GM20000 (cell line): ENCODE measurements around the gene KLHL34.

Source experiments
- DNase-seq: peaks from one replicate; pipeline ENCODE4 v3.0.0; 2012; ENCODE audit warnings: low spot score
- TF ChIP-seq, protein P1 (sequence below): IDR thresholded peaks from 2 replicates; pipeline ENCODE4 v1.5.1; 2012; ENCODE audit warnings: mild to moderate bottlenecking, control low read depth; ENCODE audit errors: extremely low read depth, missing control alignments

Gene KLHL34

DNA sequence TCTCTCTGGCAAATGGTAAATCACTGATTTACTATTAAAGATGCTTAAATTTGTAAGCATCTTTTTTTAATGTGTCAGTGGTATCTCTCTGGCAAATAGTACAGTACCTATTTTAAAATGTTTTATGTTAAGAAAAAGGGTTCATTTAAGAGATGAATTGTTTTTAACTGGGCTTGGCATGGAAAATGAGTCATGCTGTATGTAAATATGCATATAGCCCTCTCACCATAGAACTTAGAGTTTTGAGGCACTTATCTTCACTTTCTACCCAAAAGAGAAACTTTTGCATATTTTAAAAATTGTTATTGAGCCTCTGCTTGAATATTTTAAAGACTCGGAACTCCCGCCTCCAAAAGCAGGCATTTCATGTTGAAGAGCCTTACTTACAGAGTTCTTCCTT lies 37.9 kb downstream of the KLHL34 start:
- TF ChIP-seq, protein P1, sequence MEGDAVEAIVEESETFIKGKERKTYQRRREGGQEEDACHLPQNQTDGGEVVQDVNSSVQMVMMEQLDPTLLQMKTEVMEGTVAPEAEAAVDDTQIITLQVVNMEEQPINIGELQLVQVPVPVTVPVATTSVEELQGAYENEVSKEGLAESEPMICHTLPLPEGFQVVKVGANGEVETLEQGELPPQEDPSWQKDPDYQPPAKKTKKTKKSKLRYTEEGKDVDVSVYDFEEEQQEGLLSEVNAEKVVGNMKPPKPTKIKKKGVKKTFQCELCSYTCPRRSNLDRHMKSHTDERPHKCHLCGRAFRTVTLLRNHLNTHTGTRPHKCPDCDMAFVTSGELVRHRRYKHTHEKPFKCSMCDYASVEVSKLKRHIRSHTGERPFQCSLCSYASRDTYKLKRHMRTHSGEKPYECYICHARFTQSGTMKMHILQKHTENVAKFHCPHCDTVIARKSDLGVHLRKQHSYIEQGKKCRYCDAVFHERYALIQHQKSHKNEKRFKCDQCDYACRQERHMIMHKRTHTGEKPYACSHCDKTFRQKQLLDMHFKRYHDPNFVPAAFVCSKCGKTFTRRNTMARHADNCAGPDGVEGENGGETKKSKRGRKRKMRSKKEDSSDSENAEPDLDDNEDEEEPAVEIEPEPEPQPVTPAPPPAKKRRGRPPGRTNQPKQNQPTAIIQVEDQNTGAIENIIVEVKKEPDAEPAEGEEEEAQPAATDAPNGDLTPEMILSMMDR: no peak
- no peak for DNase-seq

DNA sequence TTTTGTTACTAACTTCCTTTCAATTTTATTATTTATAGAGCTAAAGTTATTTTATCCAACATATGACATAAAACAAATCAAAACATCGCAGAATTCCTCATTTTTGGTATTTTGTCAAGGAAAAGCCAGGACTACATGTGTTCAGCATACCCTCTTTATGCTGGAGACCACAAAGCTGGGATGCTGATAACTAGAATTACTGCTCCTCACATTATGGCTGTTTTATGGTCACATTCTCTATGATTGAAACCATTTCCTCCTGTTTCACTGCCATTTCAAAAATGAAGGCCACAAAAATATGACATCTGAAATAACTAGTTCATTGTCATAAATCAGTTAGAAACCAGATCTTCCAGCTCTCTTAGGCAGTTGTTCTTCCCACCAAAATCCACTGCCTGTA lies 41.7 kb downstream of the KLHL34 start:
- TF ChIP-seq, protein P1: no peak
- no peak for DNase-seq

DNA sequence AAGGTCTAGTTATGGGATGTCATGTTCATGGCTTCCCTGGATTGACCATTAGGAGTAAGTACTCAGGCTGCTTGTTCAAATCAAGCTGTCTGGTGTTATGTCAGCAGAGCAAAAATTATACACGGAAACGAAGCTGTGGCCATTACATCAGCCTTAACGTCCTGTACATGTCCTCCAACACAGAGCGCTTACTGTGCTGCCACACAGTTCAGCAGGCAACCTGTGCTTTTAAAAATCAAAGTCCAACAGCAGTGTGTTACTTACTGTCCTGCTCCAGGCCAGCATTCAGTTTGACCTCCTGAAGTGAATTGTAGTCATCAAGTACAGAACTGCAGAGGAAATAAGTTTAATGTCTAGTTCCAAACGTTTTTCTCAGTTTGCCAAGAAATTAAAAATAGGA lies 46.0 kb downstream of the KLHL34 start:
- no peak for DNase-seq
- TF ChIP-seq, protein P1: no peak

DNA sequence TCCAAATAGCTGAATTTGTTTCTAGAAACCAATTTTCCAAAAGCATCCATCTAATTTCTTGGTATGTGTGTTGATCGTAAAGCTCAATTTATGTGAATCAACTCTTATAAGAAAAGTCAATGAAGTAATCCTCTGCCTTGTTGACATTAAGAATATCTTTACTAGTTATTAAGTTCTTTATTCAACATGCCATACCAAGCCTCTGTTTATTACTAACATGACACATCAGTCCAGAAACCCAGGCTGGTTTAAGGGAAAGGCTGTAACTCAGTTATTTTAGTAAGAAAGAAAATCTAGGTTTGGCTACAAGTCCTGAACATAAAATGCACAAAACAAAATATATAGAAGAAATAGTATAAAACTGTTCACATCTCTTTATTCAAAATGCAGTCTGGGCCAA lies 48.0 kb downstream of the KLHL34 start:
- TF ChIP-seq, protein P1: no peak
- DNase-seq: no peak

DNA sequence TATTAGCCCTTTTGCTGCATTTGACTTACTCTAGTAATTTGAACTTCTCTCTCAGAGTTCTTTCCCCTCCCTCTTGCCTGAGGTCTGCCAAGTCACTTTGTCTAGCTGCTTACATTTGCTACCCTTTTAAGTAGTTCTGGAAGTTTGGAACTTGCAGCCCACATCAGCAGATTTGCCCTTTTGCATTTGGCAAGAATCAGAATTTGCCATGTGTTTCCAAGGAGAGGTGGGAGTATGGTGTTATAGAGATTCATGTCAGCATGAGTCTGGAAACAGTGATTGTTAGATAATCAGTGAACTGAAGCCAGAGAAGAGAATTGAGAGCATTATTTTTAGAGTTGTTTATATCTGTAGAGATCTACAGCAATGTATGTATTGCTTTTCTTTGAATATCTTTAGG lies 52.1 kb downstream of the KLHL34 start:
- no peak for DNase-seq
- TF ChIP-seq, protein P1: no peak
